ENCODE results near the gene AFF2.

The AFF2 gene

GRCh38 chrX:148815218-148815961, 315.0 kb downstream of the AFF2 start:
- TF ChIP-seq CTCF (IDR thresholded peaks at IDR 0.05; ENCODE audit: control extremely low read depth, extremely low read depth, low read depth, missing control alignments) = no peak
- CTCF ChIA-PET = no interaction called here
- POLR2A ChIA-PET = no interaction called here
- DNase-seq (ENCODE audit: extremely low spot score) = no peak

- DNase-seq (ENCODE audit: extremely low spot score) = no peak
- ChIA-PET CTCF (no interaction called here), POLR2A (no interaction called here)
- no peak for TF ChIP-seq CTCF (IDR thresholded peaks at IDR 0.05; ENCODE audit: control extremely low read depth, extremely low read depth, low read depth, missing control alignments)
These were observed 323.6 kb downstream of the AFF2 start for GRCh38 chrX:148823986-148824385.

- TF ChIP-seq CTCF (IDR thresholded peaks at IDR 0.05; ENCODE audit: control extremely low read depth, extremely low read depth, low read depth, missing control alignments) = no peak
- POLR2A ChIA-PET = no interaction called here
- CTCF ChIA-PET = no interaction called here
- no peak for DNase-seq (ENCODE audit: extremely low spot score)
These were observed 325.3 kb downstream of the AFF2 start for GRCh38 chrX:148825696-148826095.

- TF ChIP-seq CTCF (IDR thresholded peaks at IDR 0.05; ENCODE audit: control extremely low read depth, extremely low read depth, low read depth, missing control alignments) = no peak
- DNase-seq (ENCODE audit: extremely low spot score) = no peak
- POLR2A ChIA-PET = no interaction called here
- CTCF ChIA-PET = no interaction called here
These were observed 336.3 kb downstream of the AFF2 start for GRCh38 chrX:148836741-148837140.

- ChIA-PET CTCF (no interaction called here), POLR2A (no interaction called here)
- no peak for TF ChIP-seq CTCF (IDR thresholded peaks at IDR 0.05; ENCODE audit: control extremely low read depth, extremely low read depth, low read depth, missing control alignments)
- no peak for DNase-seq (ENCODE audit: extremely low spot score)
These were observed 350.2 kb downstream of the AFF2 start for GRCh38 chrX:148850631-148851030.

GRCh38 chrX:148854306-148854705, 353.9 kb downstream of the AFF2 start:
- DNase-seq (ENCODE audit: extremely low spot score) = no peak
- TF ChIP-seq CTCF (IDR thresholded peaks at IDR 0.05; ENCODE audit: control extremely low read depth, extremely low read depth, low read depth, missing control alignments) = no peak
- POLR2A ChIA-PET = no interaction called here
- CTCF ChIA-PET = no interaction called here

All from GM10248 (cell line).